IMR-90 (cell line): ENCODE measurements around the gene BRD1. TPM values are rescaled to one million over a fixed set of nuclear protein-coding genes. Genes with fewer than 3 reads are reported as not detected.

Source experiments
- ATAC-seq: fragments of 200-7000 bp; cut with Tn5 transposase; 2 replicates; pipeline ENCODE4 v1.9.1; 2020; ENCODE audit warnings: low read depth, mild to moderate bottlenecking, moderate library complexity
- BruUV-seq: library from RNA; stranded (reverse); fragments of 400-500 nt; replicated peaks from 2 replicates; lab custom pipeline; 2021; lab: Mats Ljungman, UMichigan
- CTCF ChIA-PET: fragments of 300-600 bp; formaldehyde crosslinking; extraction: SDS; loops from one replicate; lab custom pipeline; 2021; ENCODE audit warnings: antibody characterized with exemption; lab: Yijun Ruan, JAX
- POLR2A ChIA-PET: fragments of 300-600 bp; sonication (Branson Sonifier 250); formaldehyde crosslinking; loops from one replicate; lab custom pipeline; 2022; ENCODE audit warnings: antibody characterized with exemption; ENCODE audit not compliant: unreplicated experiment; lab: Charles Lee
- DNase-seq: peaks from one replicate; pipeline ENCODE4 v3.0.0; 2013
- H2AFZ ChIP-seq: replicated peaks from 2 replicates; pipeline ENCODE3; 2013; ENCODE audit warnings: low read length, mild to moderate bottlenecking; ENCODE audit not compliant: poor library complexity
- H2AK5ac ChIP-seq: 2 replicates; pipeline ENCODE4 v1.6.1; 2013; ENCODE audit warnings: low read depth, low read length, inconsistent platforms
- H2AK9ac ChIP-seq: replicated peaks from 2 replicates; pipeline ENCODE3; 2013; ENCODE audit warnings: mild to moderate bottlenecking, low read depth, low read length, moderate library complexity; ENCODE audit not compliant: poor library complexity
- H2BK120ac ChIP-seq: 2 replicates; pipeline ENCODE4 v1.6.1; 2013; ENCODE audit warnings: low read depth, low read length, inconsistent platforms
- H2BK15ac ChIP-seq: 3 replicates; pipeline ENCODE4 v1.6.1; 2013; ENCODE audit warnings: low read depth, low read length, inconsistent platforms
- H2BK20ac ChIP-seq: 2 replicates; pipeline ENCODE4 v1.6.1; 2013; ENCODE audit warnings: low read depth, mild to moderate bottlenecking, inconsistent platforms, low read length, moderate library complexity
- H2BK5ac ChIP-seq: 2 replicates; pipeline ENCODE4 v1.6.1; 2013; ENCODE audit warnings: mild to moderate bottlenecking, low read depth, low read length, inconsistent platforms; ENCODE audit not compliant: poor library complexity, severe bottlenecking
- H3K14ac ChIP-seq: replicated peaks from 2 replicates; pipeline ENCODE4 v1.6.1; 2013; ENCODE audit warnings: low read depth, low read length, inconsistent platforms
- H3K18ac ChIP-seq: 2 replicates; pipeline ENCODE4 v1.6.1; 2013; ENCODE audit warnings: low read depth, low read length, control low read depth
- H3K23ac ChIP-seq: 2 replicates; pipeline ENCODE4 v1.6.1; 2013; ENCODE audit warnings: low read depth, low read length, inconsistent platforms
- H3K27ac ChIP-seq: 2 replicates; pipeline ENCODE4 v1.5.1; 2013; ENCODE audit warnings: mild to moderate bottlenecking, control low read depth, low read length; ENCODE audit not compliant: insufficient read depth
- H3K27me3 ChIP-seq: 2 replicates; pipeline ENCODE4 v1.6.1; 2013; ENCODE audit warnings: low read length; ENCODE audit not compliant: control insufficient read depth, insufficient read depth
- H3K36me3 ChIP-seq: 2 replicates; pipeline ENCODE4 v1.6.1; 2013; ENCODE audit warnings: low read length, mixed read lengths; ENCODE audit not compliant: control insufficient read depth, insufficient read depth
- H3K4ac ChIP-seq: 2 replicates; pipeline ENCODE4 v1.6.1; 2013; ENCODE audit warnings: low read depth, low read length, inconsistent platforms
- H3K4me1 ChIP-seq: 2 replicates; pipeline ENCODE4 v1.6.1; 2013; ENCODE audit warnings: low read length, mixed read lengths; ENCODE audit not compliant: control insufficient read depth, insufficient read depth
- H3K4me2 ChIP-seq: 2 replicates; pipeline ENCODE4 v1.6.1; 2013; ENCODE audit warnings: low read depth, mild to moderate bottlenecking, control low read depth, low read length, moderate library complexity
- H3K4me3 ChIP-seq: 2 replicates; pipeline ENCODE4 v1.5.1; 2013; ENCODE audit warnings: low read depth, mild to moderate bottlenecking, control low read depth, low read length, moderate library complexity; ENCODE audit not compliant: insufficient read depth
- H3K56ac ChIP-seq: 2 replicates; pipeline ENCODE4 v1.6.1; 2013; ENCODE audit warnings: low read length, inconsistent platforms; ENCODE audit not compliant: insufficient read depth; ENCODE audit errors: extremely low read depth
- H3K79me1 ChIP-seq, 2 experiments: 2 replicates each; pipeline ENCODE4 v1.6.1; 2013; ENCODE audit warnings: low read length in 2 of 2, inconsistent platforms in 1 of 2, low read depth in 1 of 2
- H3K9ac ChIP-seq: 2 replicates; pipeline ENCODE4 v1.6.1; 2013; ENCODE audit warnings: low read depth, low read length, control low read depth
- H3K9me1 ChIP-seq: 2 replicates; pipeline ENCODE4 v1.6.1; 2013; ENCODE audit warnings: low read length, inconsistent platforms; ENCODE audit not compliant: insufficient read depth
- H3K9me3 ChIP-seq: 2 replicates; pipeline ENCODE4 v1.6.1; 2013; ENCODE audit warnings: low read length; ENCODE audit not compliant: control insufficient read depth, insufficient read depth
- H4K20me1 ChIP-seq: 2 replicates; pipeline ENCODE4 v1.6.1; 2013; ENCODE audit warnings: low read length, inconsistent platforms; ENCODE audit not compliant: insufficient read depth
- H4K5ac ChIP-seq: 2 replicates; pipeline ENCODE4 v1.6.1; 2013; ENCODE audit warnings: mild to moderate bottlenecking, low read depth, low read length, control low read depth
- H4K8ac ChIP-seq, 2 experiments: 2 replicates each; pipeline ENCODE4 v1.6.1; 2013; ENCODE audit warnings: low read depth in 2 of 2, low read length in 2 of 2, control low read depth in 1 of 2, inconsistent platforms in 1 of 2
- H4K91ac ChIP-seq: 2 replicates; pipeline ENCODE4 v1.6.1; 2013; ENCODE audit warnings: low read depth, low read length, inconsistent platforms; ENCODE audit not compliant: insufficient read depth
- BHLHE40 ChIP-seq: fragments of 150-350 bp; IDR thresholded peaks from 2 replicates; pipeline ENCODE4 v1.6.1; 2016; ENCODE audit warnings: mild to moderate bottlenecking, low read depth, low read length
- ELK1 ChIP-seq: fragments of 150-350 bp; IDR thresholded peaks from 2 replicates; pipeline ENCODE4 v1.6.1; 2016; ENCODE audit warnings: low read depth, mild to moderate bottlenecking, low read length, moderate library complexity, borderline replicate concordance
- FOS ChIP-seq: fragments of 150-350 bp; IDR thresholded peaks from 2 replicates; pipeline ENCODE4 v1.6.1; 2016; ENCODE audit warnings: low read depth, low read length
- MAFK ChIP-seq: IDR thresholded peaks from 2 replicates; pipeline ENCODE4 v1.6.1; 2012; ENCODE audit warnings: low read depth, low read length, improper control_type of control experiment
- MAZ ChIP-seq: IDR thresholded peaks from 2 replicates; pipeline ENCODE4 v1.6.1; 2012; ENCODE audit warnings: low read depth, mild to moderate bottlenecking, low read length, improper control_type of control experiment, moderate library complexity, borderline replicate concordance
- NFE2L2 ChIP-seq: fragments of 150-350 bp; IDR thresholded peaks from 2 replicates; pipeline ENCODE4 v1.6.1; 2016; ENCODE audit warnings: low read depth, mild to moderate bottlenecking, low read length
- POLR2A ChIP-seq: IDR thresholded peaks from 2 replicates; pipeline ENCODE4 v1.6.1; 2012; ENCODE audit warnings: mild to moderate bottlenecking, low read depth, low read length
- RAD21 ChIP-seq: IDR thresholded peaks from 2 replicates; pipeline ENCODE4 v1.6.1; 2012; ENCODE audit warnings: low read length, improper control_type of control experiment
- SMC3 ChIP-seq: fragments of 150-350 bp; IDR thresholded peaks from 2 replicates; pipeline ENCODE4 v1.6.1; 2016; ENCODE audit warnings: low read depth, mild to moderate bottlenecking, antibody characterized with exemption, low read length, moderate library complexity
- USF2 ChIP-seq: fragments of 150-350 bp; IDR thresholded peaks from 2 replicates; pipeline ENCODE4 v1.6.1; 2017; ENCODE audit warnings: mild to moderate bottlenecking, antibody characterized with exemption, low read length, low read depth
- WGBS, 2 experiments: methylation state at CpG; one replicate each; pipeline versions ENCODE4 v1.1.5 to v1.1.7; 2013; ENCODE audit warnings: missing lambda C conversion rate in 2 of 2; ENCODE audit not compliant: insufficient read length in 1 of 2; ENCODE audit errors: extremely low coverage in 2 of 2; 5-methylcytosine and 5-hydroxymethylcytosine counted together
- dilution Hi-C: fragments of 300-500 bp; cut with HindIII; formaldehyde crosslinking; loops from one replicate; pipeline ENCODE4 v1.14.3; 2018; ENCODE audit warnings: low sequenced_read_pairs; ENCODE audit not compliant: unreplicated experiment
- in situ Hi-C: fragments of 300-500 bp; cut with MboI; formaldehyde crosslinking; loops from 3 replicates; pipeline ENCODE4 v1.14.3; 2019; ENCODE audit warnings: low sequenced_read_pairs, inconsistent platforms, mixed read lengths
- intact Hi-C: fragments of 100-400 bp; cut with micrococcal nuclease; formaldehyde crosslinking; loops from 2 replicates; pipeline ENCODE4 v1.10.0; 2022
- polyA plus RNA-seq, 3 experiments: library from polyadenylated mRNA; depleted of rRNA; stranded (reverse); fragments of >200 nt; gene quantifications; 2 replicates each; pipeline ENCODE4 v1.2.3, GENCODE V29; 2012; ENCODE audit warnings: low replicate concordance in 1 of 3
- total RNA-seq: library from RNA; depleted of rRNA; stranded (reverse); fragments of >200 nt; gene quantifications from 2 replicates; pipeline ENCODE4 v1.2.3, GENCODE V29; 2012

Gene BRD1
- total and polyA plus RNA-seq, 2 of the 4 experiments (the other 2 are of a cell fraction), result 10.0 to 10.6 TPM

GRCh38 chr22:49825944-49826602 is 1.6 kb downstream of the BRD1 start:
- Histone ChIP-seq H3K56ac (peak overlapping the region; percentile 65), H3K14ac (peak overlapping the region; percentile 64), H3K18ac (no peak overlapping the region), H3K9me3 (peaks cover 4% of the 10 kb centered on the region; the same call in 1 of the 2 replicates), H2AK9ac (peak overlapping the region; percentile 90), H3K9ac (peak overlapping the region; percentile 80), H4K5ac (no peak overlapping the region), H3K4me2 (peak overlapping the region; percentile 75), H4K20me1 (peaks cover 58% of the 10 kb centered on the region), H3K4ac (peak overlapping the region; percentile 70), H2BK15ac (no peak overlapping the region), H3K4me3 (peak overlapping the region; percentile 98), H3K79me1 (peaks cover 0 to 39% of the 10 kb centered on the region in 2 experiments; a peak in 2 of 4 replicates), H3K36me3 (peaks cover 29% of the 10 kb centered on the region), H2AK5ac (0 out of 2 replicates have a peak overlapping the region, but pooled peaks have one; percentile 0), H3K27ac (peak overlapping the region; percentile 54), H4K91ac (0 out of 2 replicates have a peak overlapping the region, but pooled peaks have one; percentile 15), H2BK120ac (peak overlapping the region; percentile 1; the same call in 1 of the 2 replicates), H2AFZ (peak overlapping the region; percentile 71), H2BK5ac (peak overlapping the region; percentile 37), H4K8ac (peak overlapping the region in 1 of 2 experiments; percentile 40; a peak in 1 of 4 replicates), H3K4me1 (peaks cover 10% of the 10 kb centered on the region), H2BK20ac (no peak overlapping the region), H3K27me3 (no peaks in the 10 kb centered on the region), H3K23ac (peak overlapping the region; percentile 68), H3K9me1 (peaks cover 19% of the 10 kb centered on the region)
- BruUV-seq, result no TSS peak
- dilution Hi-C loops (no loop called here), intact Hi-C loops (no loop called here), in situ Hi-C loops (no loop called here)
- DNase-seq, result peak; percentile 72
- 1% methylated on average over 13 of the region's 31 CpGs; no CpG with 5 or more reads in 1 of the 2 experiments for WGBS, 2 experiments
- 0 out of 2 replicates have a peak, but pooled peaks have one; percentile 3 for TF ChIP-seq MAZ
- TF ChIP-seq FOS, result no peak
- TF ChIP-seq USF2, result no peak
- peak; percentile 78 for TF ChIP-seq POLR2A
- TF ChIP-seq BHLHE40, result peak; percentile 55
- TF ChIP-seq MAFK, result no peak
- no peak for TF ChIP-seq SMC3
- no peak for TF ChIP-seq ELK1
- no peak for TF ChIP-seq RAD21
- no peak for TF ChIP-seq NFE2L2
- peak; percentile 18 for ATAC-seq
- ChIA-PET POLR2A (no interaction called here), CTCF (no interaction called here)
